ENCODE results near the gene CD151. TPM values are rescaled to one million over a fixed set of nuclear protein-coding genes. Genes with fewer than 3 reads are reported as not detected.
A peak's percentile ranks its signal among the peaks of the same experiment; 100 is the strongest.

Gene CD151
- polyA plus RNA-seq, 1 experiment: 559 TPM

- no peak for DNase-seq (ENCODE audit: low read depth, low spot score)
- Histone ChIP-seq H3K4me3 (ENCODE audit: low read depth, low read length) (peak within 1 kb of the TSS; percentile 78), H3K27me3 (ENCODE audit: control insufficient read depth, insufficient read depth, low read length) (no peaks in the 10 kb centered on the region), H3K27ac (ENCODE audit: low read depth, low read length) (peak within 1 kb of the TSS; percentile 85), H3K9me3 (ENCODE audit: control insufficient read depth, insufficient read depth, low read length) (peaks cover 3% of the 10 kb centered on the region; the same call in 1 of the 2 replicates)
- ChIA-PET CTCF (no interaction called here), POLR2A (interaction anchor here (1.0 kb wide), 1 partner anchor 11 kb away, joined by 4 read pairs; the partner anchor contains the start of gene RPLP2)
- peak; percentile 54 for TF ChIP-seq CTCF (IDR thresholded peaks at IDR 0.05; ENCODE audit: low read depth, low read length)
Observed at GRCh38 chr11:798093-798713, 34.5 kb upstream of the CD151 start, which contains the start of gene SLC25A22. TSS of gene SLC25A22 (minus strand) at chr11:798281. CDS start at chr11:795006, 3,275 bp downstream.

- ChIA-PET POLR2A (no interaction called here), CTCF (interaction anchor here (0.6 kb wide), 1 partner anchor 20 kb away, joined by 3 read pairs; no protein-coding TSS in a partner anchor)
- Histone ChIP-seq H3K9me3 (ENCODE audit: control insufficient read depth, insufficient read depth, low read length) (peaks cover 3% of the 10 kb centered on the region; the same call in 1 of the 2 replicates), H3K27ac (ENCODE audit: low read depth, low read length) (no peak overlapping the region), H3K27me3 (ENCODE audit: control insufficient read depth, insufficient read depth, low read length) (no peaks in the 10 kb centered on the region), H3K4me3 (ENCODE audit: low read depth, low read length) (no peak overlapping the region)
- no peak for TF ChIP-seq CTCF (IDR thresholded peaks at IDR 0.05; ENCODE audit: low read depth, low read length)
- DNase-seq (ENCODE audit: low read depth, low spot score): no peak
Observed at GRCh38 chr11:799641-800316, 33.0 kb upstream of the CD151 start.

GRCh38 chr11:800473-800872 lies 32.3 kb upstream of the CD151 start:
- Histone ChIP-seq H3K4me3 (ENCODE audit: low read depth, low read length) (no peak overlapping the region), H3K9me3 (ENCODE audit: control insufficient read depth, insufficient read depth, low read length) (peaks cover 3% of the 10 kb centered on the region; the same call in 1 of the 2 replicates), H3K27me3 (ENCODE audit: control insufficient read depth, insufficient read depth, low read length) (no peaks in the 10 kb centered on the region), H3K27ac (ENCODE audit: low read depth, low read length) (no peak overlapping the region)
- TF ChIP-seq CTCF (IDR thresholded peaks at IDR 0.05; ENCODE audit: low read depth, low read length): no peak
- DNase-seq (ENCODE audit: low read depth, low spot score): no peak
- POLR2A ChIA-PET: no interaction called here
- CTCF ChIA-PET: no interaction called here

- H3K27me3 ChIP-seq (ENCODE audit: control insufficient read depth, insufficient read depth, low read length): no peaks in the 10 kb centered on the region
- peaks cover 3% of the 10 kb centered on the region; the same call in 1 of the 2 replicates for H3K9me3 ChIP-seq (ENCODE audit: control insufficient read depth, insufficient read depth, low read length)
- no peak overlapping the region for H3K4me3 ChIP-seq (ENCODE audit: low read depth, low read length)
- no peak for DNase-seq (ENCODE audit: low read depth, low spot score)
- H3K27ac ChIP-seq (ENCODE audit: low read depth, low read length): no peak overlapping the region
- ChIA-PET POLR2A (no interaction called here), CTCF (no interaction called here)
- no peak for TF ChIP-seq CTCF (IDR thresholded peaks at IDR 0.05; ENCODE audit: low read depth, low read length)
Observed at GRCh38 chr11:801097-801780, 31.5 kb upstream of the CD151 start.

Data from AG04450 (cell line).